GM18508 (cell line): ENCODE measurements around the gene PLPPR4.
"Not testable (repeated sequence)": the region's sequence is repeated elsewhere in the genome, so short reads cannot be mapped to it uniquely, and the experiment has no call there.

ENCODE experiments used
- ATAC-seq: cut with Tn5 transposase; IDR thresholded peaks from one replicate; pipeline ENCODE4 v1.9.1; 2021; ENCODE audit warnings: moderate number of reproducible peaks; ENCODE audit not compliant: insufficient read depth, unreplicated experiment

Gene PLPPR4, protein sequence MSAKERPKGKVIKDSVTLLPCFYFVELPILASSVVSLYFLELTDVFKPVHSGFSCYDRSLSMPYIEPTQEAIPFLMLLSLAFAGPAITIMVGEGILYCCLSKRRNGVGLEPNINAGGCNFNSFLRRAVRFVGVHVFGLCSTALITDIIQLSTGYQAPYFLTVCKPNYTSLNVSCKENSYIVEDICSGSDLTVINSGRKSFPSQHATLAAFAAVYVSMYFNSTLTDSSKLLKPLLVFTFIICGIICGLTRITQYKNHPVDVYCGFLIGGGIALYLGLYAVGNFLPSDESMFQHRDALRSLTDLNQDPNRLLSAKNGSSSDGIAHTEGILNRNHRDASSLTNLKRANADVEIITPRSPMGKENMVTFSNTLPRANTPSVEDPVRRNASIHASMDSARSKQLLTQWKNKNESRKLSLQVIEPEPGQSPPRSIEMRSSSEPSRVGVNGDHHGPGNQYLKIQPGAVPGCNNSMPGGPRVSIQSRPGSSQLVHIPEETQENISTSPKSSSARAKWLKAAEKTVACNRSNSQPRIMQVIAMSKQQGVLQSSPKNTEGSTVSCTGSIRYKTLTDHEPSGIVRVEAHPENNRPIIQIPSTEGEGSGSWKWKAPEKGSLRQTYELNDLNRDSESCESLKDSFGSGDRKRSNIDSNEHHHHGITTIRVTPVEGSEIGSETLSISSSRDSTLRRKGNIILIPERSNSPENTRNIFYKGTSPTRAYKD

DNA sequence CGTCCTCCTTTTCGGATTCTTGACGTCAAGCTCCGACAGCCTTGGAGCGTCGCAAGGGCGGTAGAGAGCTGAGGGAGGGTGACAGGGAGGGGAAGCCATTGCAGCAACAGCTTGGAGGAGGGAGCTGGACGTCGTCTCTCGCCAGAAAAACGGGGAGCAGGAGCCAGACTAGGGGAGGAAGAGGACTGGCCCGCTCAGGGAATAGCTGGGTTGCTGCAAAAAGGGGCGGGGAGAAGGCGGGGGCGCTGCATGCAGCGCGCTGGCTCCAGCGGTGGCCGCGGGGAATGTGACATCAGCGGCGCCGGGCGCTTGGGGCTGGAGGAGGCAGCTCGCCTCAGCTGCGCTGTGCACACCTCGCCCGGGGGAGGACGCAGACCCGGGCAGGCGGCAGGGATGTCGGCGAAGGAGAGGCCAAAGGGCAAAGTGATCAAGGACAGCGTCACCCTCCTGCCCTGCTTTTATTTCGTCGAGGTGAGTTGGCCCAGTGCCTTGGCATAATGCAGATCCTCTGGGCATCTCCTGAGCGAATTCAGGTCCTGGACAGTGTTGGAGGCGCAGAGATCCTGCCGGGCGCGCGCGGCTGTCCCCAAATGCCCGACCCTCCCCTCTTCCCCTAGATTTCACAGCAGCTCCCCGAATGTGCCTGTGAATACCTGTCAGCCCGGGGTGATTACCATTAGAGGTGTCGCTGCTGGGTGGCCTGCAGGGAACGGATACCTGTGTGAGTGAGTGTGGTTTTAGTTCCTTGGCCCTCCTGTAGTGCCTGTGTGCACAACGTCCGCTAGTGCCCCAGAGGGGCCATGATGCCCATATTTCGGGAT lies at the start of gene PLPPR4:
TSS of gene PLPPR4 (plus strand) at position 292 of the 821 bp plus-strand sequence. CDS start at position 394, 102 bp downstream.
- ATAC-seq, result no peak

DNA sequence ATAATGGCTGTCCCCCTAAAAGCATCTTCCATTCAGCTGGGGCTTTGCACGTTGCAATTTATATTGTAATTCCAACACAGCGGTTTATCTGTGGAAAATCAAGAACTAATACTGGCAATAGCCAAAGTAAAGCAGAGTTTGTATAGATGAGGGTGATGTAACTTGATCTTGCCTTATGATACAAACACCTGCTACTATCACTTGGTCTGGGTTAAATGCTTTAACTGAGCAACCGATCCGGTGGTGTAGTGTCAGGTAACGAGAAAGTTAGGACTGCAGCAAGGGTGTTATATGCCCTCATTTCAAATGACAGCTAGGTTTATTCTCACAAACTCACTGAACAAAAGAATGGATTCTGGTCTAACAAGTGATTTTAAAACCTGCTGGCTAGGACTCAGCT lies 47.3 kb upstream of the PLPPR4 start:
- ATAC-seq, result no peak

DNA sequence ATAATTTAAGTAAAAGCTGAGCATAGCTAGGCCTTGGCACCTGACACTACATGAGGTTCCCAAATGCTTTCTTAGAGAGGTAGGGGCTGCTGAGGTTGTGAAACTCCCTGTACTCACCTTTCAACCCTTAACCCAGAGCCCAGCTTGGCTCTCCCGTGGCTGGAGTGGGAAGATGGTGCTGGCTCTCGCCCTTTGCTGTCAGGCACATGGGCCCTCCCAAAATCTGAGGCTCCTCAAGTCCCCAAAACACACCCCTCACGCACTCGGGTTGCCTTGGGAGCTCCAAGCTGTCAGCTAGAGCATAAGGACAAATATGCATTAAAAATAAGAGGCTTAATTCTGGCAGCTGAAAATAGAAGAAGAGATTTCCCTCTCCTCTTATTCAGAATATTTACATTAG lies 46.7 kb upstream of the PLPPR4 start:
- no peak for ATAC-seq

DNA sequence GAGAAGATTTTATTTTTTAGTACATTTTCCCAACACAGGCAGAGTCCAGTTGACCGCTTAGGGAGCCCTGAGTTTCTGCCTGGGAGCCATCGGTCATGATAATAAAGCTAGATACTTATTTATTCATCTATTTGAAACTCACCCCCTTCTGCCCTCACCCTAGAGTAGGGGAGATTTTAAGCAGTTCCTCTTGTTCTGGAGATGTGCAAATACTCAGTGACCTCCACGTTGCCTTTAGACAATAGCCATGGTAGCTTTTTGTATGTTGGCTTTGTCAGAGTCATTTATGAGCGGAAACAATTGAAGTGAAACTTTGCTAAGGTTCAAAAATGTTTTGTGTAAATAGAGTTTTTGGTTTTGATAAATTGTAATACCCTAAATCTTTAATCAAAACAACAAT lies 45.7 kb upstream of the PLPPR4 start:
- ATAC-seq, result no peak

DNA sequence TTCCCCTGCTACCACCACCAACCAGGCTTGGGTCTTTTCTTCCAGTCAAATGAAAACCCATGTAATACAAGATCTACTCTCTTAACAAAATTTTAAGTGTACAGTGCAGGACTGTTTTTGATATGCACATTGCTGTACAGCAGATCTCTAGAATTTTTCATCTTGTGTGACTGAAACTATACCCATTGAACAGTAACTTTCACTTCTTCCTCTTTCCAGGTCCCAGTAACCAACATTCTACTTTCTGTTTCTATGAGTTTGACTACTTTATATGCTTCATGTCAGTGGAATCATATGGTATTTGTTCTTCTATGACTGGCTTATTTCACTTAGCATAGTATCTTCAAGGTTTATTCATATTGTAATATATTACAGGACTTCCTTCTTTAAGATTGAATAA lies 45.3 kb upstream of the PLPPR4 start:
- peak; percentile 95 for ATAC-seq

DNA sequence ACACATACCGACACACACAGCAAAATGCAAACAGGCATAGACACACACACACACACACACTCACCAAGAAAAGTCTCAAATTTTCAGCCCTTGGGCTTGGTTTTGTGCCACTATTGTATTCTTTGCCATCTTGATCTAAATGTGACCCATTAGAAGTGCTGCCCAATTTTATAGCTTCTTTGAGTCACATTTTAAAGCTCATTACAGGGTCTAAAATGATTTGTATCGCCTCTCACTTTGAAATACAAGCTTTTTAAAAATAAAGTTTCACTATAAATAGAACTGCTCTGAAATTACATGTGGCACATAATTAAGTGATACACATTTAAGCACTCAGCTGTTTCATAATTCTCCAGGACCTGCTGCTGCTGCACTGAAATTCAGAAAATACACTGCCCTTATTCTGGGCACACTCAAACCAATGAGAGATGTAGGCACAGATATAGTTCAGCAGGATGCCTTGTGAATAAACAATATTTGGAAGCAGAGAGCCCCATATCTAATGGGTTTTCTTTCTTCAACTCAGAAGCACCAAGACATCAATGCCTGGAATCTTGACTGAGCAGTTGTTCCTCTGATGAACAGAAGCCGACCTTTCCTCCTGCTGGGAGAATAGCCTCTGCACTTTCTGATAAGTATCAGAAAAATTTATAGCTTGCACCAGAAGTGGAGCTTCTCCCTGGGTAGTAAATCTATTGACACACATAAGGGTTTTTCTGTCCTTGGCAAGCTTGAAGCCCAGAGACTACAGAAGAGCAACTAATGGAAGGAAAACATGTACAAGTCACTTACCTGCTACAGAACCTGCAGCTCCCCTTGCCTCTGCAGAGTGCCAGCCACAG lies 37.0 kb upstream of the PLPPR4 start:
- no peak for ATAC-seq

DNA sequence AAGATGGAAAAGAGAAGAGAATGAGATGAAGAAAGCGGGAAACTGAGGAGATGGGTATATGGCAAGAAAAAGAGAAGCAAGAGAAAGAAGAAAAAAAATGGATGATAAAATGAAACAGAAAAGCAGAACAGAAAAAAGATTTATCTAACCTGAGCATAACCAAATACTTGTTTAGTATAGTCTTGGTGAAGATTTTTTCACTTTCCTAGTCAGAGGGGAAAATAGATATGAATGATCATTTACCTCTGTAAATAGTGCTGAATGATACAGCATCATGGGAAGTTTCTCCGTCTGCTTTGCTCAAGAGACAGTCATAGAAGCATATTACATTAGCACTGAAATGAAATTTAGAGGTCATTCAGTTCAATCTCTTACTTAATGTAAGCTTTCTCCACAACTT lies 36.1 kb upstream of the PLPPR4 start:
- ATAC-seq, result peak; percentile 71

DNA sequence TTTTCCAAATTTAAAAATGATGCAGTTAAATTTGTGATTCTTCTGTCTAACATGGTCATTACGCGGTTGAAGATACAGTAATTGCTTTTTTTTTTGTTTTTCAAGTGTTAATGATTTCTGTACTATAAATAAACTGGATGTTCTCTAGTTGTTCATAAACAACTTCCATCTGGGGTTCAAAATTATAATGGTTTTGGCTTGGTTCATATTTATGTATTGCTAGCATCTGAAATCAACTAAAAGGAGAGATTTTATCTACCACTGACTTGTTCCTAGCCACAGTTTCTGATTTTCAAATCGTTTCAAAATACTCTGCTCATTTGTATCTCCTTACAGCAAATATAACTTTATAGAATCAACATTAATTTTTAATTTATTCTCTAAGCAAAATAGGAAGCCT lies 35.2 kb upstream of the PLPPR4 start:
- ATAC-seq, result no peak

DNA sequence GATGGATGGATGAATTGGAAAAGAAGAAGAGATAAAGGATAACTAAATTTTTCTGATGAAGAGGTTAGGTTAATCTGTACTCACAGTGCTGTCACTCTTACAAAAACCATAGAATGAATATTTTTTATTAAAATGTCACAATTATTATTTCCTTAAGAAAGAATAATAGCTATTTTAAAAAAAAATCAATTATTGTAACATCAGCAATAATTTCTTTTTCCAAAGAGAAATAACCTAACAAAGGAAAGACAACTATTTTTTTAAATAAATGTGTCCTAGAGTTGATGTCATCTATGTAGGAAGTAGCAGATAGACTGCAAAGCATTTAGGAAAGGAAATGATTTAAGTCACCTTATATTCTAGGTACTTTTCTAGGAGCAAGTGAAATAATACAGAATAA lies 33.6 kb upstream of the PLPPR4 start:
- ATAC-seq, result no peak

DNA sequence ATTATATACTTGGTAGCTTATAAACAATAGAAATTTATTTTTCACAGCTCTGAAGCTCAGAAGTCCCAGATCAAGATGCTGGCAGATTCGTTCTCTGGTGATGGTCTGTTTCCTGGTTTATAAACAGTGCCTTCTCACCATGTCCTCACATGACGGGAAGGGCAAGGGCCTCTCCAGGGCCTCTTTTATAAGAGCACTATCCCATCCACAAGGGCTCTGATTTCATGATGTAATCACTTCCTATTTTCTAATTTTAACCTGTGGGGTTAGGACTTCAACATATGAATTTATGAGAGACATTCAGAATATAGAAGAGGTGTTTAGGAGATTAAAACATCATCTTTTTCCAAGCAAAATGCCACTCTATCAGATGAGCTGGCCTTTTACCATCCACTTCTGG lies 32.1 kb upstream of the PLPPR4 start:
- ATAC-seq, result no peak

DNA sequence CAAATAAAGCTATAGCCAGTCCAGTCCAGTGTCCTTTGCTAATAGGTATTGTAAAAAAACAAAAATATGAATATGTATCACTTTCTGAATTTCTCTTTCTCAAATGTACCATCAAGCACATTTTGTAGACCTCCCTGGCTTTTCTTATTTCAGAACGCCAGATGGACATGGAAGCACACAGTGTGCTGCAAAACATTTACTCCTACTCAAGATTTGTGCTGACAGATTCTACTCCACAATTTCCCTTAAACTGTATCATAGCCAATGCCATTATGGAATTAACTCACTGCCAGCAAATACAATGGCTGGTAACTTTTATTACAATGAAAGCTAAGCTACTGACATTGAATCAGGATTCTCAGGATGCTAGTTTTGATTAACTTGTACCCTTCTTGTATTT lies 30.8 kb upstream of the PLPPR4 start:
- ATAC-seq, result no peak

DNA sequence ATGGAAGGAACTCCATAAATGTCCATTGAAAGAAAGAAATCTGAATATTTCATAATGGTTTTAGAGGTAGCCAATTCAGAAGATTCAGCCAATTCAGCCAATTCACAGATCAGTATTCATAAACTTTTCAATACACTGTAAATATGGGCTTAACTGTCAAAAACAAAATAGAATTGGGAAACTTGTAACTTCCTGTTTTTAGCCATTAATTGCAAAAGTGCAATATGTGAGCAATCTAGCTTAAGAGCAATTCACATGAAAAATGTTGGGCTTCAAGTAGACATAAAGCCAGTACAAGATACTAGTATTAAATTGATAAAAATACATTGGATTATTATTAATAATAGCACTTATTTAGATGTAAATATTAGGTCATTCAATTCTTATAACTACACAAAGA lies 27.5 kb upstream of the PLPPR4 start:
- ATAC-seq, result no peak

DNA sequence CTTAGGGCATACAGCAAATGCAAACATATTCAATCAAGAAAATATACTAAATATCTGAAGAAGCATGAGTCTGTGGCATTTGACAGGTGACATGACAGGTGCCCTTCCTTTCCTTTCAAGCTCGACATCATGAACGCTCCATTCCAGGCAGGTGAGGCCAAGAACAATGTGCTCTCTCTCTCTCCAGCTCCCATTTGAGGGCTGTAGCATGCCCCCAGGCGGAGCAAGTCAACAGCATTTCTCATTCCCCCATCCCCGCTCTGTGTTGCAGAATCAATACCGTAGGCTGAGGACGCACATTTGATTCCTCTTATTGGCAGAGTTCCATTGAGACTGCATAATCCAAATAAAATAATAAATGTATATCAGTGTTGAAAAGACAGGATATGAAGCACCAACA lies 24.6 kb upstream of the PLPPR4 start:
- ATAC-seq, result no peak

DNA sequence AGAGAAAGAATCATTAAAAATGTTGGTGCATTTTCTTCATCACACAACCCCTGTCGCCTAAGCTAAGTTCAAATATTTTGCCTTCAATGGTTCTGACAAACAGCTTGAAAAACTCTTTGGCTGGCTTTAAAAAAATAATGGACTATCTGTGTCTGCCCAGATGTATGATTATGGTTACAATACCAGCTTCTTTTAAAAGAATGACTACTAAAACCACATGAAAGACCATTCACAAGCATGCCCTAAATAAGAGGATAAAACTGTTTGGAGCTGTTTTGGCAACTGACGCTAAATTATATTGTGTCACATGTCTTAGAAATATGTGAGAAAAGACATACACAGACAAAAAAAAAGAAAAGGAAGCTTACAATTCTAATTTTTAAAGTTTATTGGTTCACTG lies 23.7 kb upstream of the PLPPR4 start:
- ATAC-seq, result no peak

DNA sequence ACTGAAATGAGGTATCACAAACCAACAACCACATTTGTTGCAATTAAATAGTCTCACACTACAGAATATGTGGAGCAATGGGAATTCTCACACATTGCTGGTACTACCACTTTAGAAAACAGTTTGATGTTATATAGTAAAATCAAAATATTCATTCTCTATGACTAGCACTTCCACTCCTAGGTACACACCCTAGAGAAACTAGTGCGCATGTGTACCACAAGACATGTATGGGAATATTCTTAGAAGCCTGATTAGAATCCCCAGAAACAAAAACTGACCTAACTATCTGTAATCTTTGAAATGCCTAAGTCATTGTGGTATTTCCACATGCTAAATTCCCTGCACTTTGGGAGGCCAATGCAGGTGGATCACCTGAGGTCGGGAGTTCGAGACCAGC lies 18.1 kb upstream of the PLPPR4 start:
- no peak for ATAC-seq

DNA sequence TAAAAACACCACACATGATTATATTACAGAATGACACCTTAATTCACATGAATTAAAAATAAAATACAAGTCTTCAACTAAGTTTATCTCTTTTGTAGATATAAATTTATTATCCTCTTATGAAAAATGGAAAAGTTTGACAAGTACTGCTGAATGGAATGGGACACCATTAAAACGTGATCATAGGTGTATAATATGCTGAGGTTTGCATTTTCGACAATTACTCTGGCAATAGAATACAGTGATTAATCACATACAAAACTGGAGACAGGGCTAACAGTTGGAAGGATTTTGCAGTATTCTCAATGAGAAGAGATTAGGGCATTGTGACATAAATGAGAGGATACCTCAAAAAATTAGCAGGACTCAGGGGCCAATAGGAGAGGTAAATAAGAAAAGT lies 17.1 kb upstream of the PLPPR4 start:
- no peak for ATAC-seq

DNA sequence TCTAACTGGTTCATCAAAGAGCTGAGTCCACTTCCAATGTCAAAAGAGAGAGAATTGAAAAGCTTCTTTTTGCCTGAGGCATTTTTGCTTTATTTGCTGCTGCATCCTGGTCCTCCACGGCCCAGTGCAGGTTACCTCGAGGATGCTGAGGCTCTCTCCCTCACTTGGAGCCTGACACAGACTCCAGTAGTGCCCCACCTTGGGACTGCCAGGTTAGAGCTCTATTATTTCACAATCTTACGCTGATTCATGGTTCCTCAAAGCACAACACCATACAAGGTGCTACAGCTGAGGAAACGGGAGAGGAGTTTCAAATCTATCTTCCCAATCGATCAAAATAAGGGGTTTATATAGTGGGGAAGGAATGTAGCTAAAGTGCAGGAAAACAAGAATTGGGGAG lies 13.6 kb upstream of the PLPPR4 start:
- ATAC-seq, result no peak

DNA sequence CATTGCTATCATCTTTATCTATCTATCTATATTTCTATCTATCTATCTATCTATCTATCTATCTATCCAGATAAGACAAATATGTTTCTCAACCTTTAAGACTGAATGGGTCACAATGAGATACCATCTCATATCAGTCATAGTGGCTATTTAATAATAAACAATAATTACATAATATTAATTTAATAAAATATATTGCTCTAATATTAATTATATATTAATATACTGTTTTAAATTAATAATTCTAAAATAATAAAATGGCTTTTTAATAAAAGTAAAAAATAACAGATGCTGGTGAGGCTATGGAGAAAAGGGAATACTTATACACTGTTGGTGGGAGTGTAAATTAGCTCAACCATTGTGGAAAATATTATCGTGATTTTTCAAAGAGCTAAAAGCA lies 13.0 kb upstream of the PLPPR4 start:
- ATAC-seq, result no peak

DNA sequence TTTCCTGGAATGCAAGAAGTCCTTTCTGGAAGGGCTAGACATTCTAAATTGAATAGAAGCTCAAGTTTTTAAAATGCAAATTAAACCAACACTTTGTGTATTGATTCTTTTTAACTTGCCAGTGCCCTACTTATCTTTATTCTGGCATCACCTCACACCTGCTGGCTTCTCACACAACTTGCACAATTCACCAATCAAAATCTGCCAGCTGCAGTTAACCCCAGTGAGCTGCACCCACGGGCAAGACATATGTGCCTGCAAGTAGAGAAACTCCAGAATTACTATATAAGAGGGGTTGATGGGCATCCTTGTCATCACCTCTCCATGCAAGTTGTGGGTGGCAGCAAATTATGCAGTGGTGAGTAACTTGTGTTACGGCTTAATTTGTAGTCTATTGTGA lies 11.7 kb upstream of the PLPPR4 start:
- no peak for ATAC-seq

DNA sequence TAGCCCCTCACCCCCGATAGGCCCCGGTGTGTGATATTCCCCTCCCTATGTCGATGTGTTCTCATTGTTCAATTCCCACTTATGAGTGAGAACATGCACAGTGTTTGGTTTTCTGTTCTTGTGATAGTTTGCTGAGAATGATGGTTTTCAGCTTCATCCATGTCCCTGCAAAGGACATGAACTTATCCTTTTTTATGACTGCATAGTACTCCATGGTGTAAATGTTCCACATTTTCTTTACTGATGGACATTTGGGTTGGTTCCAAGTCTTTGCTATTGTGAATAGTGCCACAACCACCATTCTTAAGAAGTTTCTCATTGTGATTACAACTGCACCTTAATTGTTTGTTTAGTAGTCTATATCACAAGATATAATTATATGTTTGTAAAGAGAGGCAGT lies 3.9 kb upstream of the PLPPR4 start:
- ATAC-seq, result not testable (repeated sequence)
